GM21447 (cell line): Measurements from ENCODE around the gene SEMA5B.

Experiments used
- ATAC-seq: cut with Tn5 transposase; IDR thresholded peaks from one replicate; pipeline ENCODE4 v1.9.1; 2021; ENCODE audit not compliant: unreplicated experiment

The SEMA5B gene

GRCh38 chr3:122998206-122998605 lies 29.4 kb downstream of the SEMA5B start:
- ATAC-seq, result no peak

- ATAC-seq, result no peak
Observed at GRCh38 chr3:122996038-122996580, 31.5 kb downstream of the SEMA5B start.

- no peak for ATAC-seq
Observed at GRCh38 chr3:122994954-122995353, 32.6 kb downstream of the SEMA5B start.

- ATAC-seq, result no peak
Observed at GRCh38 chr3:122993124-122993978, 34.2 kb downstream of the SEMA5B start.

- ATAC-seq, result no peak
Observed at GRCh38 chr3:122992676-122993075, 34.9 kb downstream of the SEMA5B start.

GRCh38 chr3:122992133-122992532 lies 35.4 kb downstream of the SEMA5B start:
- no peak for ATAC-seq

GRCh38 chr3:122991236-122991985 lies 36.2 kb downstream of the SEMA5B start:
- no peak for ATAC-seq

- no peak for ATAC-seq
Observed at GRCh38 chr3:122989856-122990575, 37.5 kb downstream of the SEMA5B start.

GRCh38 chr3:122988508-122988907 lies 39.1 kb downstream of the SEMA5B start:
- no peak for ATAC-seq

- ATAC-seq, result no peak
Observed at GRCh38 chr3:122987736-122988319, 39.7 kb downstream of the SEMA5B start.

GRCh38 chr3:122987231-122987630 lies 40.3 kb downstream of the SEMA5B start:
- no peak for ATAC-seq

GRCh38 chr3:122986693-122987179 lies 40.8 kb downstream of the SEMA5B start:
- no peak for ATAC-seq

GRCh38 chr3:122985539-122985938 lies 42.0 kb downstream of the SEMA5B start:
- no peak for ATAC-seq

GRCh38 chr3:122984650-122985049 lies 42.9 kb downstream of the SEMA5B start:
- no peak for ATAC-seq

GRCh38 chr3:122984007-122984406 lies 43.6 kb downstream of the SEMA5B start:
- no peak for ATAC-seq

GRCh38 chr3:122982216-122983185 lies 45.1 kb downstream of the SEMA5B start:
- ATAC-seq, result no peak

- no peak for ATAC-seq
Observed at GRCh38 chr3:122979211-122979610, 48.4 kb downstream of the SEMA5B start.

- no peak for ATAC-seq
Observed at GRCh38 chr3:122978569-122978968, 49.0 kb downstream of the SEMA5B start.

GRCh38 chr3:122977746-122978466 lies 49.7 kb downstream of the SEMA5B start:
- ATAC-seq, result no peak
